ENCODE data around the gene LOX.

DNA sequence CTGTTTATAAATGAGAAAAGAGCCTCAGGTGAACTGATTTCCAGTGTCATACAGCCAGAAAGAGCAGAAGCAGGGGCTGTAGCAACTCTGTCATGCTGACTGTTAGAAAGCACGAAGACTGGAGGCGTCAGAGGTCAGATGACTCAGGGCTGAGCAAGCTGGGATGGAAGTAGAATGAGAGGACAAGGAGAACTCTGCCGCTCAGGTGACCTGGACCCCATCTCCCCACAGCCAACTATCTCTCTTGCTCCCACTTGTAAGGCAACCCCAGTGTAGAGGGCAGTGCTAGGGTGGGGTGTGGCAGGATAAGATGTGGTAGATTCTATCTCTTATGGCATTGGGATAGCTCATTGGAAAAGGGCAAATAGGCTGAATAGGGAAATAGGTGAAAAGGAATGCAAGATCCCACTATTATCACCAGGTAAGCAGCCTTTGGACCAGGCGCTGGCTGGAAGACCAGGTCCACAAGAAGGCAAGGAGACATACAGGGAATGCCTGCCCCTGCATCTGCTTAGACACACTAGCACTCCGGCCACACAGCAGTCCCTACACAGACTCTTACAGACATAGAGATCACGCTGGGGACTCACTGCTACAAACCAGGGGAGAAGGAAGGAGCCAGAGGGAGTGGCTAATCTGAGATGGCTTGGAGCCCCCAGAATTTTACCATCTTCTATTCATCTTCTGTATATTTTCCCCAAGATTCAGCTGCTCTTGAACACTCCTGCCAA is 21.2 kb upstream of the LOX start:
- TF ChIP-seq, protein P1, sequence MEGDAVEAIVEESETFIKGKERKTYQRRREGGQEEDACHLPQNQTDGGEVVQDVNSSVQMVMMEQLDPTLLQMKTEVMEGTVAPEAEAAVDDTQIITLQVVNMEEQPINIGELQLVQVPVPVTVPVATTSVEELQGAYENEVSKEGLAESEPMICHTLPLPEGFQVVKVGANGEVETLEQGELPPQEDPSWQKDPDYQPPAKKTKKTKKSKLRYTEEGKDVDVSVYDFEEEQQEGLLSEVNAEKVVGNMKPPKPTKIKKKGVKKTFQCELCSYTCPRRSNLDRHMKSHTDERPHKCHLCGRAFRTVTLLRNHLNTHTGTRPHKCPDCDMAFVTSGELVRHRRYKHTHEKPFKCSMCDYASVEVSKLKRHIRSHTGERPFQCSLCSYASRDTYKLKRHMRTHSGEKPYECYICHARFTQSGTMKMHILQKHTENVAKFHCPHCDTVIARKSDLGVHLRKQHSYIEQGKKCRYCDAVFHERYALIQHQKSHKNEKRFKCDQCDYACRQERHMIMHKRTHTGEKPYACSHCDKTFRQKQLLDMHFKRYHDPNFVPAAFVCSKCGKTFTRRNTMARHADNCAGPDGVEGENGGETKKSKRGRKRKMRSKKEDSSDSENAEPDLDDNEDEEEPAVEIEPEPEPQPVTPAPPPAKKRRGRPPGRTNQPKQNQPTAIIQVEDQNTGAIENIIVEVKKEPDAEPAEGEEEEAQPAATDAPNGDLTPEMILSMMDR (IDR thresholded peaks at IDR 0.05), result no peak
- no peak for TF ChIP-seq POLR2A (IDR thresholded peaks at IDR 0.05)
